ENCODE data around the gene ASPHD1. TPM values are rescaled to one million over a fixed set of nuclear protein-coding genes. Genes with fewer than 3 reads are reported as not detected.

Gene ASPHD1
- total RNA-seq, 4 donors from 2014 or later = 0.42 TPM; not detected in 3

- H3K4me1 ChIP-seq = peaks cover 0 to 18% (median 7%) of the 10 kb centered on the region in 3 donors
- no peak overlapping the region for H3K4me3 ChIP-seq
- TF ChIP-seq, protein P1, sequence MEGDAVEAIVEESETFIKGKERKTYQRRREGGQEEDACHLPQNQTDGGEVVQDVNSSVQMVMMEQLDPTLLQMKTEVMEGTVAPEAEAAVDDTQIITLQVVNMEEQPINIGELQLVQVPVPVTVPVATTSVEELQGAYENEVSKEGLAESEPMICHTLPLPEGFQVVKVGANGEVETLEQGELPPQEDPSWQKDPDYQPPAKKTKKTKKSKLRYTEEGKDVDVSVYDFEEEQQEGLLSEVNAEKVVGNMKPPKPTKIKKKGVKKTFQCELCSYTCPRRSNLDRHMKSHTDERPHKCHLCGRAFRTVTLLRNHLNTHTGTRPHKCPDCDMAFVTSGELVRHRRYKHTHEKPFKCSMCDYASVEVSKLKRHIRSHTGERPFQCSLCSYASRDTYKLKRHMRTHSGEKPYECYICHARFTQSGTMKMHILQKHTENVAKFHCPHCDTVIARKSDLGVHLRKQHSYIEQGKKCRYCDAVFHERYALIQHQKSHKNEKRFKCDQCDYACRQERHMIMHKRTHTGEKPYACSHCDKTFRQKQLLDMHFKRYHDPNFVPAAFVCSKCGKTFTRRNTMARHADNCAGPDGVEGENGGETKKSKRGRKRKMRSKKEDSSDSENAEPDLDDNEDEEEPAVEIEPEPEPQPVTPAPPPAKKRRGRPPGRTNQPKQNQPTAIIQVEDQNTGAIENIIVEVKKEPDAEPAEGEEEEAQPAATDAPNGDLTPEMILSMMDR (IDR thresholded peaks at IDR 0.05) = no peak
- no peak for TF ChIP-seq POLR2AphosphoS5 (IDR thresholded peaks at IDR 0.05)
- no peak for TF ChIP-seq EP300 (IDR thresholded peaks at IDR 0.05)
- no peak for TF ChIP-seq POLR2A (IDR thresholded peaks at IDR 0.05)
- H3K27me3 ChIP-seq = no peaks in the 10 kb centered on the region
- no peaks in the 10 kb centered on the region for H3K36me3 ChIP-seq
- H3K9me3 ChIP-seq = no peaks in the 10 kb centered on the region
- H3K27ac ChIP-seq = no peak overlapping the region
- 36 to 47% methylated on average over 3 to 4 of the region's 4 CpGs for WGBS, 2 donors (ENCODE audit: low coverage in 1 of 2)
- ATAC-seq = no peak
These were observed 40.4 kb downstream of the ASPHD1 start for GRCh38 chr16:29940656-29941055.

DNA sequence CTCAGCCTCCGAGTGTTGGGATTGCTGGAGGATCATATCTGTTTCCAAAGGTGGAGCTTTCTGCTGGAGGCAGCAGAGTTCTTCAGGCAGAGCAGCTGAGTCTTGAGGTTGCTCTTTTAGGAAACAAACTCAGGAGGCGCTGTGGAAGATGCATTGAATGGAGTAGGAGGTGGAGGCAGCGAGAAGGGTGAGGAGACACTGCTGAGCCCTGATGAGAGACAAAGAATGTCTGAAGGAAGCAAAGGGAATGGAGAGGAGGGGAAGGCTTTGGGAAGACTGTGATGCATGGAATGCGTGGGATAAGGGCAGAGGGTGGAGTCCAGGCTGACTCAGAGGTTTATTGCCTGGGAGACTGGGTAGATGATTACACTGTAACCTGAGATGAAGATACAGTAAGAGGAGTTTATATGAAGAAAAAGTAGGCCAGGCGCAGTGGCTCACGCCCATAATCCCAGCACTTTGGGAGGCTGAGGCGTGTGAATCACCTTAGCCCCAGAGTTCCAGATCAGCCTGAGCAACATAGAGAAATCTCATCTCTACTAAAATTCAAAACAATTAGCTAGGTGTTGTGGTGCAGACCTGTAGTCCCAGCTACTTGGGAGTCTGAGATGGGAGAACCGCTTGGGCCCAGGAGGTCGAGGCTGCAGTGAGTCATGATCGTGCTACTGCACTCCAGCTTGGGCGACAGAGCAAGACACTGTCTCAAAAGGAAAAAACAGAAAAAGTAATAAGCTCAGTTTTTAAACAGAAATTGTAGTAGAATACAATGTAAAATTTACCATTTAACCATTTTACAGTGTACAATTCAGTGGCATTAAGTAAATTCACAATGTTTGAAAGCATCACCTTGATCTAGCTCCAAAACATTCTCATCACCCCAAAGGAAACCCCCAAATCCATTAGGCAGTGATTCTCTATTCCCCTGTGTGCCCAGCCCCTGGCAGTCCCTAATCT, 43.8 kb downstream of the ASPHD1 start:
- WGBS, 2 donors (ENCODE audit: low coverage in 1 of 2) = 24 to 33% methylated on average over 1 to 11 of the region's 11 CpGs
- peaks cover 0 to 18% (median 7%) of the 10 kb centered on the region in 3 donors for H3K4me1 ChIP-seq
- peak; percentile 94 for ATAC-seq
- TF ChIP-seq POLR2A (IDR thresholded peaks at IDR 0.05) (no peak), POLR2AphosphoS5 (IDR thresholded peaks at IDR 0.05) (peak; percentile 38), EP300 (IDR thresholded peaks at IDR 0.05) (no peak)
- TF ChIP-seq, protein P1 (IDR thresholded peaks at IDR 0.05) = no peak
- H3K4me3 ChIP-seq = no peak overlapping the region
- H3K36me3 ChIP-seq = no peaks in the 10 kb centered on the region
- no peaks in the 10 kb centered on the region for H3K27me3 ChIP-seq
- H3K9me3 ChIP-seq = no peaks in the 10 kb centered on the region
- peak overlapping the region in 3 of 4 donors; percentile 16 to 74 (median 69) for H3K27ac ChIP-seq

DNA sequence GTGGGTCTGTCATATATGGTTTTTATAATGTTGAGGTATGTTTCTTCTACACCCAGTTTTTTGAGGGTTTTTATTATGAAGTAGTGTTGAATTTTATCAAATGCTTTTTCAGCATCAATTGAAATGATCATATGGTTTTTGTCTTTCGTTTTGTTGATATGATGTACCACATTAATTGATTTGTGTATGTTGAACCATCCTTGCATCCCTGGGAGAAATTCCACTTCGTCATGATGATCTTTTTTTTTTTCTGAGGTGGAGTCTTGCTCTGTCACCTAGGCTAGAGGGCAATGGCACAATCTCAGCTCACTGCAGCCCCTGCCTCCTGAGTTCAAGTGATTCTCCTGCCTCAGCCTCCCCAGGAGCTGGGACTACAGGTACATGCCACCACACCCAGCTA, 47.6 kb downstream of the ASPHD1 start:
- TF ChIP-seq, protein P1 (IDR thresholded peaks at IDR 0.05) = no peak
- TF ChIP-seq EP300 (IDR thresholded peaks at IDR 0.05) (no peak), POLR2AphosphoS5 (IDR thresholded peaks at IDR 0.05) (no peak), POLR2A (IDR thresholded peaks at IDR 0.05) (no peak)
- no peaks in the 10 kb centered on the region for H3K27me3 ChIP-seq
- no peaks in the 10 kb centered on the region for H3K9me3 ChIP-seq
- WGBS, 2 donors (ENCODE audit: low coverage in 1 of 2) = 64 to 74% methylated on average over 2 of the region's 2 CpGs
- ATAC-seq = no peak
- H3K27ac ChIP-seq = no peak overlapping the region
- peaks cover 0 to 18% (median 7%) of the 10 kb centered on the region in 3 donors for H3K4me1 ChIP-seq
- no peaks in the 10 kb centered on the region for H3K36me3 ChIP-seq
- H3K4me3 ChIP-seq = no peak overlapping the region

- WGBS, 2 donors (ENCODE audit: low coverage in 1 of 2) = 90 to 100% methylated on average over 2 of the region's 4 CpGs
- no peaks in the 10 kb centered on the region for H3K27me3 ChIP-seq
- ATAC-seq = no peak
- H3K4me3 ChIP-seq = no peak overlapping the region
- TF ChIP-seq POLR2A (IDR thresholded peaks at IDR 0.05) = no peak
- TF ChIP-seq POLR2AphosphoS5 (IDR thresholded peaks at IDR 0.05) = no peak
- no peak for TF ChIP-seq EP300 (IDR thresholded peaks at IDR 0.05)
- TF ChIP-seq, protein P1 (IDR thresholded peaks at IDR 0.05) = no peak
- no peaks in the 10 kb centered on the region for H3K9me3 ChIP-seq
- H3K27ac ChIP-seq = no peak overlapping the region
- H3K4me1 ChIP-seq = no peaks in the 10 kb centered on the region
- no peaks in the 10 kb centered on the region for H3K36me3 ChIP-seq
These were observed 50.6 kb downstream of the ASPHD1 start for GRCh38 chr16:29950806-29951461.
